GM19035 (cell line): ENCODE data around the gene MICAL3.
"Not testable (repeated sequence)": the region's sequence is repeated elsewhere in the genome, so short reads cannot be mapped to it uniquely, and the experiment has no call there.

Experiments used
- ATAC-seq: cut with Tn5 transposase; IDR thresholded peaks from one replicate; pipeline ENCODE4 v1.9.1; 2021; ENCODE audit not compliant: unreplicated experiment

MICAL3 gene

DNA sequence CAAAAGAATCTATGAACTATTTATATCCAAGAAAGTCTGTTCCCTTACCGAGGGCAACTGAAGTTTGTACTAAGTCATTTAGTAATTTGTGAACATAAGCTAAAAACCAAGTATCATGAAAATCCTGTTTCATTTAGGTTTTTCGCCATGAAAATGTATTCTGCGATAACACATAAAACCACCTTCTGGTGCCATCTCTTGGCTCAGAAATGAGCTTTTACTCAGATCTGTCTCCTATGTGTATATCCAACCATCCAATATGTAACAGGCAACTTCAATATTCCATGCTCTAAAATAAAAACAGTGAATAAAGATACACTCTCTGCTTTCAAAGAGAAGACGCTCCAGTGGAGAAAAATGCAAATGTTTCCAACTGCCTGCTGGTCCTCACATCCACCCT lies 132.0 kb downstream of the MICAL3 start:
- no peak for ATAC-seq

DNA sequence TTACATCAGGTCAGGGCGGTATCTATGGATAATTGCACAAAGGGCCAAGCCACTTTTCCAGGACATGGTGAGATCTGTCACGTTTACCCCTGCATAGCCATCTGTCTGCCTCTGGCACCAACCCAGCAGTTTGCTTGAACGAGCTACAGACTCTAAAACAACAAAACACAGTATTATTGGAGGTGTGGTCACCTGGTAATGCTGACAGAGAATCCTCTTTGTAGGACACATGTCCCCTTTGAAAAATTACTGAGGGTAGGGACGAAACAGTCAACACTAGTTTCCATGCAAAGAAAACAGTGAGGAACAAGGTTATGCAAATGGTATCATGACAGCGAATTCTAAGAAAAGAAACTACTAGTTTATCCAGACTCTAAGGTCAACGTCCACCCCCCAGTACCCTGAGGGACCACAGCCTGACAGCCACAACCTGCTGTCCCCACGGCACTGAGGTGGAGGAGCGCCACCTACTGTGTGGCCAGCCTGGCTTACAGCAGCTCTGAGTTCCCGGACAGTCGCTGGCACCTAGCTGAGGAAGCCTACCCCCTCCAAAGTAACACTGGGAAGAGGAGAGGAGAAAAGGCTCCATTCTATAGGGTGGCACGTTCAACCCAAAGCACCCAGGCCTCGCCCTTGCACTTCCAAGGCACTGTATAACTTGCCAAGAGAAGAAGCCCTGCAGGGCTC lies 132.7 kb downstream of the MICAL3 start:
- no peak for ATAC-seq

DNA sequence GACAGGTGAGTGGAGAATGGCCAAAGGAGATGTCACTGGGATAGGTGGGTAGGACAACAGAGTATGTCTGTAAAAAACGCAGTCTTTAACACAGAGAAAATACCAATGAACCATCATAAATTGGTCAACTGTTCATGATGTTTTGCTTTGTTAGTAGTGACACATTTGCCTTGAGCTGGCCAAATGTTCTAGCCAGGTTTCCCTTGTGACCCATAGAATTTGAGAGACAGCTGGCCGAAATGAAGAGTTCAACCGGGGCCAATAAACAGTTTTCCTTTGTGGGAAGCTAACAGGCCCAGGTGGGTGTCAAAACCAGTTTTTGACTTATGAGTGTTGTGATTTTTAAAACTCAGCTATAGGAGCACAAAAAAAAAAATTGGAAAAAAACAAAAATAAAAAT lies 133.5 kb downstream of the MICAL3 start:
- no peak for ATAC-seq

DNA sequence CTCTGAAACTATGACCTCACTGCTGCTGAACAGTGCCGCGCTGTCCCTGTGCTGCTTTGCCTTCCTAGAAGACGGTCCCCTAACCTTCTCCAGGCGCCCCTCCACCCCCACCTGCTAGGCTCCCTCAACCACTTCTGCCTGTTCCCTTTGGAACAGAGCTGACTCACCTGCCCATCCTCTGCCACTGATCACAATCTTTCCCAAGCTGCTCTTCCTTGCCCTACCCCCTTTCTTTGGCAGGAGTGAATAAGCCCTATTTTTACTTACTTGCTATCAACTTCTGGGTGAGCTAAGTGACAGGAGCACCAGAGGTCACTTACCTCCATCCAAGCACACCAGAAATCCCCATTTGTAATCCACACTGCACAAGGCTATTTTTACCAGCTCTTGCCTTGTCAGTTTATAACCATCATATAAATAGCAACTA lies 134.1 kb downstream of the MICAL3 start:
- no peak for ATAC-seq

DNA sequence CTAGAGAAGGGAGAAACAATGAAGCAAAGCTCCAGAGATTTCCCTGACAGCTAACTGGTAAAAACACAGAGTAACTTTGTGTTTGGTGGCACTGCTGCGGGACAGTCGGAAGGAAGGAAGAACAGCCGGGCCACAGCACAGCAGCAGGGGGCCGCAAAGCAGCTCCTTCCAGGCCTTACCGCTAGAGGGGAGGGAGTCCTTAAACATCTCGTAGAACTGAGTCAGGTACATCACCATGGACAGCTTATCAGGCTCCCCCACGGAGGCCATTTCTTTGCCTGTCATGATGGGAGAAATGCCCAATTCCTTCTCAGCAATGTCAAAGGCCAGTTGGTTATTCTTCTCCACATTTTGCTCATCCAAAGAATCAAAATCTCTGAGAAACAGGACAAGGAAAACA lies 135.5 kb downstream of the MICAL3 start:
- no peak for ATAC-seq

DNA sequence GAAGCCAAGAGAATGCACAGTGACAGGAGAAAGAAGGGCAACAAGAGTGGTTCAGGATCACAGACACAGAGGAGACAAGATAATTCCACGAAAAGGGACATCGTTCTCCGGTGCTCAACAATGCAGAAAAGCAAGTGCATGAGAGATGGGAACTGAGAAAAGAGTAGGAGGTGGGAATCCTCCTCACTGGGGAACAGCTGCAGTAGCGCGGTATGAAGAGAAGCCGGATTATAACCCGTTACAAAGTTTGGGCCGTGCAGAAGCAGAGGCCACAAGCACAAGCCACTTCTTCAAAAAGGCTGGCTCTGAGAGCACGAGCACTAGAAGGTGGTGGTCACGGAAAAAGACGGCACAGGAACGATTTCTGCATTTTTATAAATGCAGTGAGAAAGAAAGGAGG lies 135.9 kb downstream of the MICAL3 start:
- no peak for ATAC-seq

DNA sequence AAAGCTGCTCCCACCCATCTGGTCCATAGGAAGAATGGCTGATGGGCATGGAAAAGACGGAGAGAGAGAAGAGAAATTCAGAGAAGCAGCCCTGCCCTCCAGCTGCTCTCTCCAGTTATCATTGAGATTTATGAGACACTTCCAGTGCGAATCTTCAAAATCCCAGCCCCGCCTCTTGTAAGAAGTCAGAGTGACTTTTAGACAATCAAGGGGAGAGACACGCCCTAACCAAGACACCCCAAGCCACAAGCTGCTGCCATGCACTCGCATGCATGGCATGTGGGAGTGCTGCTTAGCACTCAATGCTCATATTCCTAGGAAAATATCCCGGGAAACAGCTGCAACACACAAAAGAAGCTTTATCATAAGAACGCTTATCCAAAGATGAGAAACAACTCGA lies 139.5 kb downstream of the MICAL3 start:
- ATAC-seq: no peak

DNA sequence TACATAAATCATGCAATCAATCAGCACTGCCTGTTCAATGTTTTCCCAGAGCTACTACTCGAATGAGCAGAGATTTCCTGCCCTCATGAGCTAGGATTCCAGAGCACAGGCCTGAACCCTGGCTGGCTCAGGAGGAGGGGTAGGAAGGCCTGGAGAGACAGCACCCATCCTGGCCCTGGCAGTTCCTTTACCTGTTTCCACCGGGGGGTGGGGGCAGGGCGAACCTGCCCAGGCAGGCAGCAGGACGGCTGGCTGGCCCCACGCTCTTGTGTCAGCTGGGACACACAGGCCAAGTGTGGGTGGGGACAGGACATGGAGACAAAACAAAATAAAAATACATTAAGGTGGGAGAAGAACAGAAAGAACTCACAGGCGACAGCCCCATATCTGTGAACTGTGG lies 140.3 kb downstream of the MICAL3 start:
- ATAC-seq: no peak

DNA sequence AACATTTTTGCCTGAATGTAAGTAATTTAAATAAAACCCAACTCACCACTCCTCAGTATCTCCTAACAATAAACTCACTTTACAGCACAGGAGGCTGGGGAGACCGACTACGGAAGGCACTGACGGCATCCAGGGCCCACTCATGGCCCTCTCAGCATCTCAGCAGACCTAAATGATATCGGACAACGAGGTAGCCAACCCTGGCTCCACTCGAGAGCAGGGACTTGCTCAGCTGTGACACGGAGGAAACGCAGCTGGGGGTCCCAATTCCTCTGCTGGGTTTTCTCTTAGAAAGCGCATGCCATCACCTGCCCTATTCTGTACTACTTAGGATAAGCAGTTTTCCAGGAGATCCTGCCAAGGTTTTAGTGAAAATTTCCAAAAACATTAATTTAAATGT lies 141.0 kb downstream of the MICAL3 start:
- no peak for ATAC-seq

DNA sequence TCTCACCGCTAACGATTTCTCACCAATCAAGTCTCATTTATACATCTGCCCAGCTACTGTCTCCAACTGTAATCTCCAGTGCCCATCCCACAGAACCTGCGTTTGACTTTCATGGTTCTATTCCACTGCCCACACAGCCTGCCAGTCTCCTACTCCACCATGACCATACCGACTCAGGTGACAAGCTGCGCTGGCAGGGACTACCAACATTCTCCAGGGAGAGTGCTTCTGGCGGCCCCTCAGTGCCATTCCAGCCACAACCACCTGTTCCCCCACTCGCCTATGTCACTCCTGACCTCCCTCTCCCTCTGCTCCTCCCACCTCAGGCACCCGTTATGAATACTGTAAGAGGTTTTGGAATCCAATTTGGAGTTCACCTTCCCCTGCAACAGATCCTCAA lies 141.6 kb downstream of the MICAL3 start:
- ATAC-seq: no peak

DNA sequence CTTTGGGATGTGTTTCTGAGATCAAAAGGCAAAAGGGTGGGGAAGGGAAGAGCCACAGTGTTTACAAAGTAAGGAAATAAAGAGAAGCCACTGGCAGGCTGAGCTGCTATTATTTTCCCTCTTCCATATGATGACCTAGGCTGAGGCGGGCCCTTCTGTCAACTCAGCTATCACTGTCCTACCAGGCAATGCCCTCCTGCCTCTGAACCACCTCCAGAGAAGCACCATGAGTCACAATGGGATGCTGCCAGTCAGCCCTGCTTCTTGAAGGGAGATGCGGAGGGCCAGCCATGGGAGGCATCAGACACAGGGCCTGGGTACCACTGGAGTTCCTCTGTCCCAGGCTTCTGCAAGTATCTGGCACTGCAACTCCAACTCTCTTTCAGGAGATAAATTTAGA lies 142.2 kb downstream of the MICAL3 start:
- no peak for ATAC-seq

DNA sequence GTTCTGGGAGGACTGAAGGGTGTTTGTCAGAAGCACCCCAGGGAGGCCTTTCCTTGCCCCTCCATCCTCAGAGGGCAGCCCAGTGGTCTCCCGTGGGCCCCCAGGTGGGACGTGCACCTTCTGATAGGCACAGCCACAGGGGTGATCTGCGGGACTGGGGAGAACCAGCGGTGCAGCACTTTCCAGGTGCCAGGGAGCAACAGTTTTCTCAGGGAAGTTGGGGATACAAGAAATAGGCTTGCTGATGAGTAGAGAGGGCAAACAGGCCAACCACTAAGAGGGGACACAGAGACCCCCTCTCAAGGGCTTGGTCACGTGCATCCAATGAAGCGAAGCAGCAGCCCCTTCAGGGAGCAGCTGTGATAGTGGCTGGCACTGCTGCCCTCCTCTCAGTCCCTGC lies 143.0 kb downstream of the MICAL3 start:
- no peak for ATAC-seq

DNA sequence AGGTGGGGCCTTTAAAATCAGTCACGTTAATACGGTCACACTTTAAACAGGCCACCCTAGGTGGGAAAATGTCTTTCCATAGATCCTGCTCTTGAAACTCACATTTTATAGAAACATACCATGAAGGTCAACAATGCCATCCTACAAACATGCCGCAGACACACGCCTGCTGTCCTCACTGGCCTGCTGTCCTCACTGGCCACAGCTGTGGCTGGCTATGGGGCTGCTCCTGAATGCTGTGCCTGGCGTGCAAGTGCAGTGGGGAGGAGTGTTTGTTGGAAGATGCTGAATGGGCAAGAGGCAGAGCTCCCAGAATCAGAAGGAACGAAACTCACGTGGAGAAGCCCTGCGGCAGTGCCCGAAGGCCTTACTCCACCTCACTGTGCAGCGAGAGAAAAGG lies 143.9 kb downstream of the MICAL3 start:
- ATAC-seq: no peak

DNA sequence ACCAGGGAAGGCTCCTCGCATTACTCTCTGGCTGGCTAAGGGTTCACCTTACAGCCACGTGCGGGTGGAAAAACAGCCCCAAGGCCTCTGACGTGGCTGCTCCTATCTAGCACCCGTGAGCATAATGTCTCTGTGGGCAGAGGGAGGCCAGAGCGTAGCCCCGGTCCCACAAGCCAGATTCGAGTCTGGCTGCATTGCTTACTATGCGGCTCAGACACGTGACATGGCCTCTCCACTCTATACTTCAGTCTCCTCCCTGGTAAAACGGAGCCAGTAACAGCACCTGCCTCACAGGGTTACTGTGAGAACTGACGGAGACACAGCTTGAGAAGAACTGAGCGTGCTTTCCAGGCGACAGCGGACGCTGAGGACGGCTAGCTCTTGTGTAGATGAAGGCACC lies 144.3 kb downstream of the MICAL3 start:
- ATAC-seq: no peak

DNA sequence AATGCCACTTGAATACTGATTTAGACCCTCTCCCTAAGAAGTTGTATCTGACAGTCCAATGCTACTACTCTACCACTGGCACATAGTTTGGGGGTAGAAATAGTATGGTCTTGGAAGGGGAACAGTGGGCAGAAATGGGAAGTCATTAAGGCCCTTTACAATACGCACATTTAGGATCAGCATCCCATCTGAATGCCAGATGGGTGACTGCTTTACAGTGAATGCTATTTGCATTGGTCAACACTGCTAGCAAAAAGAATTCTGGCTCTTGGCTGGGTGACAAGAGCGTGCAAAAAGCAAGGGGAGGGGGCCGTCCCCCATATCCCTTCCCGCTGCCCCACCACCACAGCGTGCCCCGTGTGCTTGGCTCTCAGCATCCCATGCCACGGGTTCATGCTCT lies 145.4 kb downstream of the MICAL3 start:
- no peak for ATAC-seq

DNA sequence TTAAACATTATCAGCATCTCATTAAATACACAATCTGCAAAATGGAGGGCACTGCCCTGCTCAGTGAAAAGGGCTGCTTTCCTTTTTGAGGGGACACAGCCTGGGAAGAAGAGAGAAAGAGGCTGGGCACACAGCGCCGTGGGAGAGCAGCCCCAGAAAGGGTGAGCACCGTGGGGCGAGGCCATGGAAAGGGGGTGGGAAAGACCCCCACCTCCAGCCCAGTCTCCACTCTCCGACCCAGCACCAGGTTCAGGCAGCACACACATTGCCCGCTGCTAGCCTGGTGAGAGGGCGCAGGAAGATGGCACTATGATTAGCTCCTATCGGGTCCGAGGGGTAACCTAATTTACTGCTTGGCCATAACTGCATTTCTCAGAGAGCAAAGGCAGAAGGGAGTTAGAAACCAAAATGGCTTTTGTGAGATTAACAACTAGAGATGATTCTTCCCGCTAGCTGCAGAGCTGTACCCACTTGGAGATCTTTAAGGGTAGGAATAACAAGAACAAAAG lies 146.1 kb downstream of the MICAL3 start:
- no peak for ATAC-seq

DNA sequence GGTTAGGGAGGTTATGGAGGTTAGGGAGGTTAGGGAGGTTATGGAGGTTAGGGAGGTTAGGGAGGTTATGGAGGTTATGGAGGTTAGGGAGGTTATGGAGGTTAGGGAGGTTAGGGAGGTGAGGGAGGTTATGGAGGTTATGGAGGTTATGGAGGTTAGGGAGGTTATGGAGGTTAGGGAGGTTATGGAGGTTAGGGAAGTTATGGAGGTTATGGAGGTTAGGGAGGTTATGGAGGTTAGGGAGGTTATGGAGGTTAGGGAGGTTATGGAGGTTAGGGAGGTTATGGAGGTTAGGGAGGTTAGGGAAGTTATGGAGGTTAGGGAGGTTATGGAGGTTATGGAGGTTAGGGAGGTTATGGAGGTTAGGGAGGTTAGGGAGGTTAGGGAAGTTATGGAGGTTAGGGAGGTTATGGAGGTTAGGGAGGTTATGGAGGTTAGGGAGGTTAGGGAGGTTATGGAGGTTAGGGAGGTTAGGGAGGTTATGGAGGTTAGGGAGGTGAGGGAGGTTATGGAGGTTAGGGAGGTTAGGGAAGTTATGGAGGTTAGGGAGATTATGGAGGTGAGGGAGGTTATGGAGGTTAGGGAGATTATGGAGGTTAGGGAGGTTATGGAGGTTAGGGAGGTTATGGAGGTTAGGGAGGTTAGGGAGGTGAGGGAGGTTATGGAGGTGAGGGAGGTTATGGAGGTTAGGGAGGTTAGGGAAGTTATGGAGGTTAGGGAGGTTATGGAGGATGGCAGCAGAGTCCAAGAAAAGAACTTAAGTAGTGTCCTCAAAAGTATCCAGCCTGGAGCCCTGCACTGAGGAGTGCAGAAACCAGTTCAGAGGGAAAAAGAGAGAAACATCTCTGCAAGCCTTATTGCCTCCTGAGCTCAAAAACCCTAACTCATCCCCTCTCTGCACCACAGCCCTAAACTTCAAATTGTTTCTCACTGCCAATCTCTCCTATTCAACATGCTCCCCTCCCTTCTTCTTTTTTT lies 147.2 kb downstream of the MICAL3 start:
- not testable (repeated sequence) for ATAC-seq

DNA sequence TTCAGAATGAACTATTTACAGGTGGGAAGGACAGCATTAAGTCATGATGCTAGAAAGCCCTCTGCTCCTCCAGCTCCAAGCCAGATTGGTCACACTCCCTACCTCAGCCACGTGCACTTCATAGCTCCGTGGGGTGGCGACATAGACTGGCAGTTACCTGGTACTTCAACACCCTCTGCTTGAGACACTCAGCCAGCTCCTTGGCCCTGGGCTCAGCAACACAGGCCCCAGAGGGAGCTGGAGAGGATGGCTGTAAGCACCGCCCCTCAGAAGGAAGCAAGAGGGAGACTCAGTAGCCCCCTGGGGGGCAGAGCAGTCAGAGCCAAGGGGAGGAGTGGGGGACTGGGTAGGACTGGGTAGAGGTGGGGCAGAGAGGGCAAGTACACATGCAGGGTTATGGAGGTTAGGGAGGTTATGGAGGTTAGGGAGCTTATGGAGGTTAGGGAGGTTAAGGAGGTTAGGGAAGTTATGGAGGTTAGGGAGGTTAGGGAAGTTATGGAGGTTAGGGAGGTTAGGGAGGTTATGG lies 148.0 kb downstream of the MICAL3 start:
- no peak for ATAC-seq

DNA sequence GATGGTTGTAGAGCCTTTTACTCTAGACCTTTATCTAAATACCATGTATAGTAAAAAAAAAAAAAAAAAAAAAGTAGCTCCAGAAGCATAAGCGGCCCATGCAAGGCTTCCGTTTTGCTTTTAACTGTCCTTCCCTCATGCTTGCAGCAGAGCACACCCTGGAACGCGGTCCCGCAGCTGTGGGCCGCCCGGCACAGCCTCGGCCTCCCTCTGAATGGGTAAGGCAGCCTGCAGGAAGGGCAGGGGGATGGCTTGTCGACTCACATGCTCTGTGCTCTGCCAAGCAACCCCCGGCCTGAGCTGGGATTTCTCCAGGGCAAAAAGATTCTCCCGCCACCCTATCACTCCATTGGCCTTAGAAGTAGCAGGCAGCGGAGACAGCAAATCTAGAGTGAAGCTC lies 148.7 kb downstream of the MICAL3 start:
- no peak for ATAC-seq

DNA sequence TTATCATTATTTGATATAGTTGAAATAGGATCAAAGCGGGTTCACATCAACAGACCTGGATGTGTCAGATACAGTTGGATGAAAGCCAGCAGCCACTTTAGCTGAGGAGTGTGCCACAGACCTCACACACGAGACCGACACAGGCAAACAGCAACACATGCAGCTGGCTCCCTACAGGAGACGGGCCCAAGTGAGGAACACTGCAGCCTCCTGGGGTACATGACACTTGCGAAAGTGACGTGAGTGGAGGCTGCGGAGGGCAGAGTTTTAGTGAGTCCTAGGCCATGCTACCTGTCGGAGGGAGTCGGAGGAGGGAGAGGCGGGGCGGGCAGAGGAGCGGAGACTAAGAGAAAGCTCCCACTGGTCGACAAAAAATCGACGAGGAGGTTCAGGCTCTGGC lies 149.2 kb downstream of the MICAL3 start:
- ATAC-seq: no peak

DNA sequence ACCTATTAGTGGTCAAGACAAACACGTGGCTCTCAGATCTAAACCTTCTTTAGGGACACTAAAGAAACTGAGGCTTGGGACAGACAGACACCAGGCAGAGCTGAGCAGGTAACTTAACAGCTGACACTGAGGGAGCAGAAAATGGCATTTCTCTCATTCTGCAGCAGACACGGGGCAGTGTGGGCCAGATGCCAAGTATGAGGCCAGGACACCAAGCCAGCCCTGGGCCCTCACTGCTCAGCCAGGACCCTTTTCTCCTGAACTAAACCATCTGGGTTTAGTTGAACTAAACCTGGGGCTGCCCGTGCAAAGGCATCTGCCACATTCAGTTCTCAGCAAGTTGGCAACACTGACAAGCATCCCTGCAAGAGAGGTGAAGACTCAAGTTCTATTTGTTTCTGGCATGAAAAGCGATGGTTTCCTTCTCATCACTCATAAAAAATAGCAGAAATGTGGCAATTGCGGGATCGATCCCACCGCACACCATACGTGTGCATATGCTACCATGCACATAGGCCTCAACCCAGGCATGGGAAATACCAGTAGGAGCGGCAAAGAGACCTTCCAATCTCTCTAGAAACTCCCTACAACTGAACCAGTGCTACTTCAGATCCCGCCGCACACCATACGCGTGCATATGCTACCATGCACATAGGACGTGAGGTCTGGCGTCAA lies 150.0 kb downstream of the MICAL3 start:
- no peak for ATAC-seq
